C4-2B (cell line): ENCODE measurements around the gene LRBA.

Experiments used
- ZFX ChIP-seq: fragments of 450-650 bp; IDR thresholded peaks from 2 replicates; pipeline ENCODE4 v1.6.1; 2017
- TF ChIP-seq, protein P1 (sequence below): fragments of 450-650 bp; conservative IDR thresholded peaks from 2 replicates; pipeline ENCODE4 v1.5.1; 2017; ENCODE audit warnings: mild to moderate bottlenecking

DNA sequence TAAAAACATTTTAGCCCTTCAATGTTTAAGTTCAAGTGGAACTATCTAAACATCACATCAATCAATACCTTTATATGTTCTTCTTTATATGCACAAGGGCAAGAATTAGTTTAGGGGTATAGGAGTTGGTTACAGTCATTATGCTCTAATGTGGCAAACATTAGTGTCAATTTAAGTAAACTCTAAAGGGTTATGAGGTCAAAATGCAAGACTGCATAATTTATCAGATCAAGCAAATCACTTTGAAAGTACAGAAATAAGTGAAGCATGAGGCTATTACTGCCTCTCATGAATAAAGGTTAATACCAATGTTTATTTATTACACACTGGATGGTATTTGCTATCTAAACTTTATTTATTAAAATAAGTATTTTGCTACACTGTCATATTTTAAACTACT, 373.5 kb downstream of the LRBA start:
- TF ChIP-seq, protein P1, sequence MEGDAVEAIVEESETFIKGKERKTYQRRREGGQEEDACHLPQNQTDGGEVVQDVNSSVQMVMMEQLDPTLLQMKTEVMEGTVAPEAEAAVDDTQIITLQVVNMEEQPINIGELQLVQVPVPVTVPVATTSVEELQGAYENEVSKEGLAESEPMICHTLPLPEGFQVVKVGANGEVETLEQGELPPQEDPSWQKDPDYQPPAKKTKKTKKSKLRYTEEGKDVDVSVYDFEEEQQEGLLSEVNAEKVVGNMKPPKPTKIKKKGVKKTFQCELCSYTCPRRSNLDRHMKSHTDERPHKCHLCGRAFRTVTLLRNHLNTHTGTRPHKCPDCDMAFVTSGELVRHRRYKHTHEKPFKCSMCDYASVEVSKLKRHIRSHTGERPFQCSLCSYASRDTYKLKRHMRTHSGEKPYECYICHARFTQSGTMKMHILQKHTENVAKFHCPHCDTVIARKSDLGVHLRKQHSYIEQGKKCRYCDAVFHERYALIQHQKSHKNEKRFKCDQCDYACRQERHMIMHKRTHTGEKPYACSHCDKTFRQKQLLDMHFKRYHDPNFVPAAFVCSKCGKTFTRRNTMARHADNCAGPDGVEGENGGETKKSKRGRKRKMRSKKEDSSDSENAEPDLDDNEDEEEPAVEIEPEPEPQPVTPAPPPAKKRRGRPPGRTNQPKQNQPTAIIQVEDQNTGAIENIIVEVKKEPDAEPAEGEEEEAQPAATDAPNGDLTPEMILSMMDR = no peak
- TF ChIP-seq ZFX = no peak
